ENCODE results near the gene KCNG1. TPM values are rescaled to one million over a fixed set of nuclear protein-coding genes. Genes with fewer than 3 reads are reported as not detected.

KCNG1 gene, protein sequence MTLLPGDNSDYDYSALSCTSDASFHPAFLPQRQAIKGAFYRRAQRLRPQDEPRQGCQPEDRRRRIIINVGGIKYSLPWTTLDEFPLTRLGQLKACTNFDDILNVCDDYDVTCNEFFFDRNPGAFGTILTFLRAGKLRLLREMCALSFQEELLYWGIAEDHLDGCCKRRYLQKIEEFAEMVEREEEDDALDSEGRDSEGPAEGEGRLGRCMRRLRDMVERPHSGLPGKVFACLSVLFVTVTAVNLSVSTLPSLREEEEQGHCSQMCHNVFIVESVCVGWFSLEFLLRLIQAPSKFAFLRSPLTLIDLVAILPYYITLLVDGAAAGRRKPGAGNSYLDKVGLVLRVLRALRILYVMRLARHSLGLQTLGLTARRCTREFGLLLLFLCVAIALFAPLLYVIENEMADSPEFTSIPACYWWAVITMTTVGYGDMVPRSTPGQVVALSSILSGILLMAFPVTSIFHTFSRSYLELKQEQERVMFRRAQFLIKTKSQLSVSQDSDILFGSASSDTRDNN
- total RNA-seq: 2.9 to 14.6 TPM (median 13.0 TPM) in 3 replicates
- long read RNA-seq, transcript KCNG1-201 (3 exons, 2,211 nt): major isoform, 10 of 51 reads
- long read RNA-seq, partial matches to known transcripts: 7 of 51 reads
- long read RNA-seq, other reads (novel, unspliced or antisense): 34 of 51 reads

- Mint-ChIP-seq H3K9me3 (ENCODE audit: low read depth) (no peaks in the 10 kb centered on the region), H3K36me3 (ENCODE audit: low read depth) (no peaks in the 10 kb centered on the region), H3K4me1 (ENCODE audit: low read depth) (peaks cover 16% of the 10 kb centered on the region), H3K27me3 (ENCODE audit: low read depth) (peaks cover 3% of the 10 kb centered on the region), H3K4me3 (ENCODE audit: unreplicated experiment) (peak within 1 kb of the TSS; percentile 69), H3K27ac (ENCODE audit: unreplicated experiment) (no peak within 1 kb of the TSS)
- no peak for DNase-seq (ENCODE audit: low spot score)
- TF ChIP-seq CTCF (IDR thresholded peaks at IDR 0.05): peak; percentile 27
Measured at GRCh38 chr20:51022803-51023616, at the start of gene KCNG1. Gene KCNG1, minus strand, starts transcription at chr20:51023107. Its CDS starts 12,769 bp downstream, at chr20:51010338.

GRCh38 chr20:51070621-51071020 lies 47.7 kb upstream of the KCNG1 start:
- TF ChIP-seq CTCF (IDR thresholded peaks at IDR 0.05): no peak
- Mint-ChIP-seq H3K27ac (ENCODE audit: unreplicated experiment) (no peak overlapping the region), H3K4me3 (ENCODE audit: unreplicated experiment) (no peak overlapping the region), H3K9me3 (ENCODE audit: low read depth) (no peaks in the 10 kb centered on the region), H3K36me3 (ENCODE audit: low read depth) (no peaks in the 10 kb centered on the region), H3K4me1 (ENCODE audit: low read depth) (no peaks in the 10 kb centered on the region), H3K27me3 (ENCODE audit: low read depth) (peaks cover 49% of the 10 kb centered on the region)
- no peak for DNase-seq (ENCODE audit: low spot score)

- no peak for DNase-seq (ENCODE audit: low spot score)
- no peaks in the 10 kb centered on the region for H3K4me1 Mint-ChIP-seq (ENCODE audit: low read depth)
- H3K27me3 Mint-ChIP-seq (ENCODE audit: low read depth): peaks cover 41% of the 10 kb centered on the region
- H3K9me3 Mint-ChIP-seq (ENCODE audit: low read depth): no peaks in the 10 kb centered on the region
- TF ChIP-seq CTCF (IDR thresholded peaks at IDR 0.05): no peak
- no peak overlapping the region for H3K4me3 Mint-ChIP-seq (ENCODE audit: unreplicated experiment)
- H3K27ac Mint-ChIP-seq (ENCODE audit: unreplicated experiment): no peak overlapping the region
- no peaks in the 10 kb centered on the region for H3K36me3 Mint-ChIP-seq (ENCODE audit: low read depth)
Measured at GRCh38 chr20:51067792-51068191, 44.9 kb upstream of the KCNG1 start.

DNA sequence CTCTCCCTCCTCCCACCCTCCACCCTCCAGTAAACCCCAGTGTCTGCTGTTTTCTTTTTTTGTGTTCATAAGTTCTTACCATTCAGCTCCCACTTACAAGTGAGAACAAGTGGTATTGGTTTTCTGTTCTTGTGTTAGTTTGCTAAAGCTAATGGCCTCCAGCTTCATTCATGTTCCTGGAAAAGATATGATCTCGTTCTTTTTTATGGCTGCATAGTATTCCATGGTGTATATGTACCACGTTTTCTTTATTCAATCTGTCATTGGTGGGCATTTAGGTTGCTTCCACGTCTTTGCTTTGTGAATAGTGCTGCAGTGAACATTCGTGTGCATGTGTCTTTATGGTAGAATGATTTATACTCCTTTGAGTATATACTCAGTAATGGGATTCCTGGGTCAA lies 42.7 kb upstream of the KCNG1 start:
- Mint-ChIP-seq H3K4me3 (ENCODE audit: unreplicated experiment) (no peak overlapping the region), H3K4me1 (ENCODE audit: low read depth) (no peaks in the 10 kb centered on the region), H3K27me3 (ENCODE audit: low read depth) (peaks cover 34% of the 10 kb centered on the region)

More for the DNA sequence above, 42.7 kb upstream of the KCNG1 start:
- Mint-ChIP-seq H3K36me3 (ENCODE audit: low read depth) (no peaks in the 10 kb centered on the region), H3K9me3 (ENCODE audit: low read depth) (no peaks in the 10 kb centered on the region), H3K27ac (ENCODE audit: unreplicated experiment) (no peak overlapping the region)
- no peak for TF ChIP-seq CTCF (IDR thresholded peaks at IDR 0.05)
- DNase-seq (ENCODE audit: low spot score): no peak
